Activated CD4-positive, alpha-beta T cell treated with anti-CD3 and anti-CD28 coated beads, Interleukin-2, amount 10 ng/mL, durations not matched to agents 24 days and 14 days (primary cell): ENCODE results near the gene HARS1. TPM values are rescaled to one million over a fixed set of nuclear protein-coding genes. Genes with fewer than 3 reads are reported as not detected.
"Not testable (repeated sequence)": the region's sequence is repeated elsewhere in the genome, so short reads cannot be mapped to it uniquely, and the experiment has no call there.

ENCODE experiments used
- DNase-seq: peaks from one replicate; pipeline ENCODE4 v3.0.0; 2022
- H3K27ac Mint-ChIP-seq: one replicate; pipeline ENCODE4 v1.8.0; 2022; ENCODE audit warnings: mild to moderate bottlenecking, mixed read lengths
- H3K27me3 Mint-ChIP-seq: one replicate; pipeline ENCODE4 v1.8.0; 2022; ENCODE audit warnings: mixed read lengths
- H3K36me3 Mint-ChIP-seq: one replicate; pipeline ENCODE4 v1.8.0; 2022; ENCODE audit warnings: low read depth, mild to moderate bottlenecking, mixed read lengths
- H3K4me1 Mint-ChIP-seq: one replicate; pipeline ENCODE4 v1.8.0; 2021; ENCODE audit warnings: mixed read lengths
- H3K4me3 Mint-ChIP-seq: one replicate; pipeline ENCODE4 v1.8.0; 2022; ENCODE audit warnings: mild to moderate bottlenecking, moderate library complexity, mixed read lengths
- H3K9me3 Mint-ChIP-seq: one replicate; pipeline ENCODE4 v1.8.0; 2021; ENCODE audit warnings: mixed read lengths
- intact Hi-C: fragments of 100-400 bp; cut with micrococcal nuclease; formaldehyde crosslinking; loops from one replicate; pipeline ENCODE4 v1.15.1; 2023
- total RNA-seq: library from RNA; stranded (reverse); gene quantifications from 2 replicates; pipeline ENCODE4 v1.2.3, GENCODE V29; 2022

HARS1 gene
- total RNA-seq, 1 donor from 2014 or later = 115 TPM

- intact Hi-C loops = loop anchor here (2.0 kb wide), 2 partner anchors 261 to 271 kb away; no protein-coding TSS in a partner anchor
- H3K4me1 Mint-ChIP-seq = peaks cover 33% of the 10 kb centered on the region
- H3K9me3 Mint-ChIP-seq = no peaks in the 10 kb centered on the region
- no peaks in the 10 kb centered on the region for H3K36me3 Mint-ChIP-seq
- no peak overlapping the region for H3K27ac Mint-ChIP-seq
- no peak for DNase-seq
- peaks cover 16% of the 10 kb centered on the region for H3K27me3 Mint-ChIP-seq
- H3K4me3 Mint-ChIP-seq = no peak overlapping the region
Measured at GRCh38 chr5:140634103-140634502, 57.1 kb downstream of the HARS1 start.

- no peak for DNase-seq
- H3K9me3 Mint-ChIP-seq = no peaks in the 10 kb centered on the region
- intact Hi-C loops = no loop called here
- peaks cover 27% of the 10 kb centered on the region for H3K4me1 Mint-ChIP-seq
- no peaks in the 10 kb centered on the region for H3K36me3 Mint-ChIP-seq
- H3K27me3 Mint-ChIP-seq = peaks cover 16% of the 10 kb centered on the region
- no peak overlapping the region for H3K27ac Mint-ChIP-seq
- peak overlapping the region; percentile 81 for H3K4me3 Mint-ChIP-seq
Measured at GRCh38 chr5:140633501-140633900, 57.7 kb downstream of the HARS1 start.

- Mint-ChIP-seq H3K9me3 (no peaks in the 10 kb centered on the region), H3K27me3 (peaks cover 18% of the 10 kb centered on the region), H3K27ac (peak within 1 kb of the TSS; percentile 60), H3K4me1 (peaks cover 24% of the 10 kb centered on the region), H3K4me3 (peak within 1 kb of the TSS; percentile 81), H3K36me3 (no peaks in the 10 kb centered on the region)
- intact Hi-C loops = no loop called here
- DNase-seq = no peak
Measured at GRCh38 chr5:140633021-140633471, 58.1 kb downstream of the HARS1 start, which contains the start of gene CD14. Gene CD14, minus strand, starts transcription at chr5:140633175. Its CDS starts 104 bp downstream, at chr5:140633071.

GRCh38 chr5:140632366-140633020, 58.7 kb downstream of the HARS1 start:
- peaks cover 18% of the 10 kb centered on the region for H3K27me3 Mint-ChIP-seq
- intact Hi-C loops = loop anchor here (1.0 kb wide), 1 partner anchor 68 kb away; the partner anchor contains the start of genes APBB3 and SLC35A4
- H3K36me3 Mint-ChIP-seq = no peaks in the 10 kb centered on the region
- peaks cover 23% of the 10 kb centered on the region for H3K4me1 Mint-ChIP-seq
- H3K27ac Mint-ChIP-seq = peak overlapping the region; percentile 60
- no peaks in the 10 kb centered on the region for H3K9me3 Mint-ChIP-seq
- peak overlapping the region; percentile 81 for H3K4me3 Mint-ChIP-seq
- peak; percentile 84 for DNase-seq

GRCh38 chr5:140631831-140632365, 59.3 kb downstream of the HARS1 start:
- peak overlapping the region; percentile 81 for H3K4me3 Mint-ChIP-seq
- no peak overlapping the region for H3K27ac Mint-ChIP-seq
- peaks cover 23% of the 10 kb centered on the region for H3K4me1 Mint-ChIP-seq
- H3K36me3 Mint-ChIP-seq = no peaks in the 10 kb centered on the region
- DNase-seq = no peak
- intact Hi-C loops = loop anchor here (1.0 kb wide), 1 partner anchor 68 kb away; the partner anchor contains the start of genes APBB3 and SLC35A4
- H3K9me3 Mint-ChIP-seq = no peaks in the 10 kb centered on the region
- H3K27me3 Mint-ChIP-seq = peaks cover 21% of the 10 kb centered on the region

- intact Hi-C loops = no loop called here
- DNase-seq = no peak
- no peaks in the 10 kb centered on the region for H3K36me3 Mint-ChIP-seq
- no peaks in the 10 kb centered on the region for H3K9me3 Mint-ChIP-seq
- peaks cover 23% of the 10 kb centered on the region for H3K4me1 Mint-ChIP-seq
- peaks cover 22% of the 10 kb centered on the region for H3K27me3 Mint-ChIP-seq
- no peak overlapping the region for H3K27ac Mint-ChIP-seq
- no peak overlapping the region for H3K4me3 Mint-ChIP-seq
Measured at GRCh38 chr5:140631036-140631417, 60.1 kb downstream of the HARS1 start.

GRCh38 chr5:140630292-140631035, 60.7 kb downstream of the HARS1 start:
- no peaks in the 10 kb centered on the region for H3K36me3 Mint-ChIP-seq

GRCh38 chr5:140628711-140629110, 62.5 kb downstream of the HARS1 start:
- no peak for DNase-seq
- Mint-ChIP-seq H3K4me3 (no peak overlapping the region), H3K9me3 (no peaks in the 10 kb centered on the region), H3K27me3 (peaks cover 26% of the 10 kb centered on the region), H3K4me1 (peaks cover 14% of the 10 kb centered on the region), H3K36me3 (no peaks in the 10 kb centered on the region), H3K27ac (no peak overlapping the region)
- intact Hi-C loops = no loop called here

More at GRCh38 chr5:140630292-140631035, 60.7 kb downstream of the HARS1 start:
- H3K27me3 Mint-ChIP-seq = peaks cover 24% of the 10 kb centered on the region
- intact Hi-C loops = no loop called here
- peaks cover 23% of the 10 kb centered on the region for H3K4me1 Mint-ChIP-seq
- H3K9me3 Mint-ChIP-seq = no peaks in the 10 kb centered on the region
- no peak for DNase-seq
- H3K27ac Mint-ChIP-seq = no peak overlapping the region
- H3K4me3 Mint-ChIP-seq = no peak overlapping the region

GRCh38 chr5:140627972-140628371, 63.2 kb downstream of the HARS1 start:
- no peaks in the 10 kb centered on the region for H3K36me3 Mint-ChIP-seq
- H3K27me3 Mint-ChIP-seq = peaks cover 22% of the 10 kb centered on the region
- H3K4me1 Mint-ChIP-seq = peaks cover 10% of the 10 kb centered on the region
- no peak overlapping the region for H3K27ac Mint-ChIP-seq
- no peaks in the 10 kb centered on the region for H3K9me3 Mint-ChIP-seq
- no peak for DNase-seq
- intact Hi-C loops = no loop called here
- H3K4me3 Mint-ChIP-seq = no peak overlapping the region

- H3K4me3 Mint-ChIP-seq, H3K36me3 Mint-ChIP-seq, DNase-seq, H3K9me3 Mint-ChIP-seq, H3K4me1 Mint-ChIP-seq, H3K27ac Mint-ChIP-seq, intact Hi-C loops: not testable (repeated sequence)
- H3K27me3 Mint-ChIP-seq = peaks cover 21% of the 10 kb centered on the region
Measured at GRCh38 chr5:140624886-140625285, 66.3 kb downstream of the HARS1 start.

Other genes with a start within 250 kb of the HARS1 start
- gene EIF4EBP3, start 143.7 kb downstream of the HARS1 start, total RNA-seq = 13.8 and 13.9 TPM in 2 replicates
- 53.8 and 54.9 TPM in 2 replicates for gene SRA1, start 133.9 kb downstream of the HARS1 start, total RNA-seq
- gene APBB3, start 126.8 kb downstream of the HARS1 start, total RNA-seq = 16.5 and 17.8 TPM in 2 replicates
- gene SLC35A4, start 126.5 kb downstream of the HARS1 start, total RNA-seq = 105 and 106 TPM in 2 replicates
- 0.31 and 0.35 TPM in 2 replicates for gene CD14, start 58.2 kb downstream of the HARS1 start, total RNA-seq
- 38.1 and 41.9 TPM in 2 replicates for gene TMCO6, start 51.9 kb downstream of the HARS1 start, total RNA-seq
- 63.2 and 63.6 TPM in 2 replicates for gene NDUFA2, start 43.7 kb downstream of the HARS1 start, total RNA-seq
- 112 and 113 TPM in 2 replicates for gene IK, start 43.5 kb downstream of the HARS1 start, total RNA-seq
- 41.6 and 42.9 TPM in 2 replicates for gene WDR55, start 26.5 kb downstream of the HARS1 start, total RNA-seq
- gene DND1, start 17.8 kb downstream of the HARS1 start, total RNA-seq = 2.8 and 3.8 TPM in 2 replicates
- 28.0 and 29.6 TPM in 2 replicates for gene HARS2, start 85 bp upstream of the HARS1 start, total RNA-seq
- 67.1 and 67.2 TPM in 2 replicates for gene ZMAT2, start 9.1 kb upstream of the HARS1 start, total RNA-seq
- not detected in 2 replicates for gene PCDHA1, start 94.8 kb upstream of the HARS1 start, total RNA-seq
- gene PCDHA2, start 103.5 kb upstream of the HARS1 start, total RNA-seq = not detected in 2 replicates
- gene PCDHA3, start 109.7 kb upstream of the HARS1 start, total RNA-seq = not detected in 2 replicates
- not detected in 2 replicates for gene PCDHA4, start 115.7 kb upstream of the HARS1 start, total RNA-seq
- not detected in 2 replicates for gene PCDHA5, start 130.2 kb upstream of the HARS1 start, total RNA-seq
- gene PCDHA6, start 136.6 kb upstream of the HARS1 start, total RNA-seq = not detected in 2 replicates
- gene PCDHA7, start 142.9 kb upstream of the HARS1 start, total RNA-seq = not detected in 2 replicates
- not detected in 2 replicates for gene PCDHA8, start 149.8 kb upstream of the HARS1 start, total RNA-seq
- gene PCDHA9, start 157.0 kb upstream of the HARS1 start, total RNA-seq = not detected in 2 replicates
- not detected in 2 replicates for gene PCDHA10, start 164.5 kb upstream of the HARS1 start, total RNA-seq
- not detected in 2 replicates for gene PCDHA11, start 177.6 kb upstream of the HARS1 start, total RNA-seq
- gene PCDHA12, start 183.9 kb upstream of the HARS1 start, total RNA-seq = not detected in 2 replicates
- gene PCDHA13, start 190.8 kb upstream of the HARS1 start, total RNA-seq = not detected in 2 replicates
- gene PCDHAC1, start 234.9 kb upstream of the HARS1 start, total RNA-seq = not detected in 2 replicates